HG02840 (cell line): ENCODE data around the gene OTOS.

Experiments
- ATAC-seq: cut with Tn5 transposase; IDR thresholded peaks from one replicate; pipeline ENCODE4 v1.9.1; 2021; ENCODE audit warnings: mild to moderate bottlenecking, moderate library complexity, moderate number of reproducible peaks; ENCODE audit not compliant: unreplicated experiment, low FRiP score

OTOS gene

DNA sequence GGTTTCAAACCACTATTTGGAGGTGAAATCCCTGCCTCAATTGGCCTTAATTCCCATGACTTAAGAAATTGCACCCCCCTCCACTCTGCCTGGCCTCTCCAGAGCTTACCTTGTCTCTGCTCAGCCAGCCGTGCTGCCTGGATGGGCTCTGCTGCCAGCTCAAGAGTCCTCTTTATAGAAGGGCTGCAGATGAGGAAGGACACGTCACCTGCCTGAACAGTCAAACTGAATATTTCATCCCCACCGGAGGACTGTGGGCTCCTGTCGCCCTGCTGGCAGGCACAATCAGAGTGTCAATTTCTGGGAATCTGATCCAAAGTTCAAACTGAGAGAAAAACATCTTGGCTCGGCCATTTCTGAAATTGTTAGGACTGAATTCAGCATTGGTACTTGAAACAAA, at the start of gene OTOS:
OTOS (minus strand) TSS at position 148 of the 400 bp plus-strand sequence. CDS start 332 bp downstream, outside the sequence.
- no peak for ATAC-seq

DNA sequence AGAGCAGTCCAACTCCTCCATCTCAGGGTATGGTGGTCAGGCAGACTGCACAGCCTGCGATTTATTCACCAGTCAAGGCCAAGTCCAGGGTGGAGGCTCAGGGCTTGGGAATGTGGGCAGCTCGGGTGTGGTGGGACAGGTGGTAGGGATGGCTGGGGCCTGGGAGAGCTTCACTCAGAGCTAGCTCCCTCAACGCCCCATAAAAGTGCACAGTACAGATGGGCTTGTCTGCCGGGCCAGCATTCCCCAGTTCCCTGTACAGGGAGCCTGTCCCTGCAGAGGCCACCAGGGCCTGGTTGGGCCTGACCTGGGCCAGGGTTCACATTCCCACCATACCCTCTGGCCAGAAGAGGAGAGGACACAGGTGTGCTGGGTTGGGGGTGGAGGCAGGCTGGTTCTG, 49.2 kb upstream of the OTOS start:
- no peak for ATAC-seq

DNA sequence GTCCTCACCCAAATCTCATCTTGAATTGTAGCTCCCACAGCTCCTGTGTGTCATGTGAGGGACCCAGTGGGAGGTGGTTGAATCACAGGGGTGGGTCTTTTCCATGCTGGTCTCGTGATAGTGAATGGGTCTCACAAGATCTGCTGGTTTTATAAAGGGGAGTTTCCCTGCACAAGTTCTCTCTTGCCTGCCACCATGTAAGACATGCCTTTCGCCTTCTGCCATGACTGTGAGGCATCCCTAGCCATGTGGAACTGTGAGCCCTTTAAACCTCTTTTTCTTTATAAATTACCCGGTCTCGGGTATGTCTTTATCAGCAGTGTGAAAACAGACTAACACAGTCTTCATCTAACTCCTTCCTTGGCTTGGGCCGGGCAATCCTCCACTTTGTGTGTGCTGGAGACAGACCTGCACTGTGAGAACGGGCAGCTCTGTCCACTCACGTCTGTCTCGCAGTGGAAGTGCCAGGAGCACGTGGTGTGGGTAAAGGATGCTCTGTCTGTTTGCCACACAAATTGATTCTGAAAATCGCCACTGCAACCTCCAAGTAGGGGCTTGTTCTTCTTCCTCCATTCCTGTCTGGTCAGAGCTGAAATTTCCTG, 47.6 kb upstream of the OTOS start:
- no peak for ATAC-seq

DNA sequence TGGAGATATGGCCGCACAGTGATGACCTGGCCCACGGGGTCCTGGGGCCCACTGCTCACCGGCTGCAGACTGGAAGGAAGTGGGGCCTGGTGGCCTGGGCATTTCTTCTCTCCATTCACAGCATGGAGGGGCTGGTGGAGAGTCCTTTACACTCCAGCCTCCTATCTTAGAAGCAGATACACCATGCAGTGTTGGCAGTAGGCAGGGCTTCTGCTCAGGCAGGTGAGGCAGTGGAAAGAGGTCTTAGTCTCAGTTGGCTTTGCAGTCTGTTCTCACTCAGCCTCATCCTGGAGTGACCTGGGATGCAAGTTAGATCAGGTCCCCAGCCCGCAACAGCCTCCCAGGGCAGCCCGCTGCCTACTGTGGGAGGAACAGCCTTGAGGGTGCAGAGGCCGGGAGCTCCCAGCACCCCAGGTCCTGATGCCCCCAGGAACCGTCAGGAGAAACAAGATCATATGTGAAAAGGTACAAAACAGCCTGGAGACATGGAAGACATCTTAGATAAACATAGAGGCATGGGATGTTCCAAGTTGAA, 45.8 kb upstream of the OTOS start:
- ATAC-seq, result no peak

DNA sequence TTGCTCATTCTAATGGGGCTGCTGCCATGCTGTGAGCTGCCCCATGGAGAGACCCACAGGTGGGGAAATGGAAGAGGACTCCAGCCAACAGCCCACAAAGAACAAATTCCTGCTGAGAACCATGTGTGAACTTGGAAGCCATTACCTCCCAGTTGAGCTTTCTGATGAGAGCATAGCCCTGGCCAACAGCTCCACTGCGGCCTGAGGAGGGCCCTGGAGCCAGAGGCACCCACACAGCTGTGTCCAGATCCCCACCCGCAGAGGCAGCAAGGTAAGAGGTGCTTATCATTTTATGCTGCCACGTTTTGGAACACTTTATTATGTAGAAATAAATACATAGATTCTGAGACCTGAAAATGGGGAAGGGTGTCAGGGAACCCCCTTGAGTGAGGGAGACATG, 44.2 kb upstream of the OTOS start:
- no peak for ATAC-seq

DNA sequence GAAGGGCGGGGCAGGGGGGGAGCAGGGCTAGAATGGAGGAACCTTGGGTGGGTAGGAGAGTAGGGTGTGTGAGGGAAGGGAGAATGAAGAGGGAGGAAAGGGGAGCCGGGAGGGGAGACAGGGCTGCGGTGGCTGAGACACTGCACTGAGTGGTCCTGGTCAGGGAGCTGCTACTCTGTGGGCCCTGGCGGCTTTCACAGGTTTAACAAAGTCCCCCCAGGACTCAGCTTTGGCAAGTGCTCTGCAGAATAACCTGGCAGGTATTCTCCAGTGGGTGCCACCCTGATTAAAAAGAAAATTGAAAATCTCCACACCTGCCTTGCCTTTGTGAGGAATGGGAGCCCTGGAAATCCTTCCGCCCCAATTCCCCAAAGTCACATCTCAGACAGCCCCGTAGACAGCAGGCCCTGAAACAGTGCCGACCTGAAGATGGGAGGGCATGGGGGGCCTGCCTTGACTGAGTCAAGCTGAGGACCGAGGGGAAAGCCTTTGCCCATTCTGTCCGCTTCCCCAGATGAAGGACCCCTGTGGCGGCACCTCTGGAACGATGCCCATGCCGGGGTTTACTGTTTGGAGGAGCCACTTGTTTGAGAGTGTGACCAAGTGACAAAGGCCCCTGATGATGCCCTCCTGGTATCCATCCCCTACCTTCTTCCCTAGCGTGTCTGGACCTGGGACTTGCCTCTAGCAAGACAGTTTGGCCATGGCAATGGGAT, 43.6 kb upstream of the OTOS start:
- no peak for ATAC-seq

DNA sequence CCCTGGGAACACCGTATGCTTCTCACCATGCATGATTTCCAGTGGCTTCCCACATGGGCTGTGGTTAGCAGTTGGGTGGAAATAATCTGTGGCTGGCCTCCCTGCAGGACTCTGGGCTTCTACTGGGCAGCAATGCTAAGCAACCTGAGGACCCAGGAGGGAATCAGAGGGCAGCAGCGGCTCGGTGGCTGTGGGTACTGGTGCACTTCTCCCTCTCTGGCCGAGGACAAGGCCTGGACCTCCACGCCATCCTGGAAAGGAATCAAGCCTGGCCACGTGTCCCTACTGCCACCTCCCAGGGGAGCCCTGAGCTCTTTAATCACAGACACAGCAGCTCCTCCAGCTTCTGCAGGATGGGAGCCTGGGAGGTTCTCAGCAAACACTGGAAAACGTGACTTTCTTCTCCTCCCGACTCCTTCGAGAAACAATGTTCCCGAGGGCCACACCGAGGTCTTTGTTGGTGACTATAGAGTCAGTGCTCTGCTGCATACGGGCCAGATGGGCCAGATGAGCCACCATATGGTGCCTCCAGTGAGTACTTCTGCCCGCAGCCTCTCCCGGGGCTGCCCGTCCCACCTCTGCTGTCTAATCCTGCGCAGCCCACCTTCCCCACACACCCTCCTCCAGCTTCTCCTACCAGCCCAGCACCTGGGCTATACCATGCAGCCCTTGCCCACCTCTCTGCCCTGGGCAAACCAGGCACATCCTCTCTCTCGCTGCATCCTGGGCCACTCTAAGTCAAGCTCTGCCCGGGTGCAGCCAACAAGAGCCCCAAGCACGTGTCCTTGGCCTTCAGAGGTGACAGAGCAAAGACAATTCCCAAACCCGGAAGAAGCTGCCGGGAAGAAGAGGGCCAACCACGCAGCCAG, 42.8 kb upstream of the OTOS start:
- no peak for ATAC-seq

DNA sequence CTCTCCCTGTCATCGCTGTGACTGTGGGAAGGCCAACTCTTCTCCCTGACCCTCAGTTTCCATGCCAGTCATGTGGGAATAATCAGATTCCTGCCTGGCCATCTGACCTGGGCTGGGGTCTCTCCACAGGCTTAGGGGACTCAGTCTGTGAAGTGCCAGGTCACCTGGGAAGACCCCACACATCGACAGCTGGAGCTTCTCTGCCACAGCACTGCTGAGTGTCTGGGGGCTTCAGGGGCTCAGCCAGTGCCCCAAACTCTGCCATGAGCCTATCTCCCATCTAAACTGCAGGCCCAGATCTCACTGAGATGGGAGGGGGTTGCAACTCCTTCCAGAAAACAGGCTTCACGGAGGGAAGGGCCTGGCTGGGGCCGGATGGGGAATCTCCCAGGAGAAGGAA, 42.0 kb upstream of the OTOS start:
- ATAC-seq, result no peak

DNA sequence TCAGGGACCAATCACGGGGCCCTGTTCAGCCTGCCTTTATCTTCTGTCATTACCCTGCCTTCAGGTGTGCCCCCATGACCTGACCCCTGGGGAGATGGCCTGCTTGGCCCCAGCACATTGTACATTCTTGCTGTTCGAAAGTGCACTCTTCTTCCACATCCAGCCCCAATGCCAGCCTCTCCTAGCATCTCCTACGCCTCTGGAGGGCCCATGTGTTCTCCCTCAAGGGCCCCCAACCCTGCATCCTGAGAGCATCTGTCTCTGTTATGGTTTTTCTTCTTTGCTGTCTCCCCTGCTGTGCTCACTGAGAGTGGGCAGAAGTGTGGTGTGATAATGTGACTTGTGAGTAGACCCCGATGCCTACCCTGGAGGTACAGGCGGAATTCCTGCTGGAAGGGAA, 41.5 kb upstream of the OTOS start:
- no peak for ATAC-seq

DNA sequence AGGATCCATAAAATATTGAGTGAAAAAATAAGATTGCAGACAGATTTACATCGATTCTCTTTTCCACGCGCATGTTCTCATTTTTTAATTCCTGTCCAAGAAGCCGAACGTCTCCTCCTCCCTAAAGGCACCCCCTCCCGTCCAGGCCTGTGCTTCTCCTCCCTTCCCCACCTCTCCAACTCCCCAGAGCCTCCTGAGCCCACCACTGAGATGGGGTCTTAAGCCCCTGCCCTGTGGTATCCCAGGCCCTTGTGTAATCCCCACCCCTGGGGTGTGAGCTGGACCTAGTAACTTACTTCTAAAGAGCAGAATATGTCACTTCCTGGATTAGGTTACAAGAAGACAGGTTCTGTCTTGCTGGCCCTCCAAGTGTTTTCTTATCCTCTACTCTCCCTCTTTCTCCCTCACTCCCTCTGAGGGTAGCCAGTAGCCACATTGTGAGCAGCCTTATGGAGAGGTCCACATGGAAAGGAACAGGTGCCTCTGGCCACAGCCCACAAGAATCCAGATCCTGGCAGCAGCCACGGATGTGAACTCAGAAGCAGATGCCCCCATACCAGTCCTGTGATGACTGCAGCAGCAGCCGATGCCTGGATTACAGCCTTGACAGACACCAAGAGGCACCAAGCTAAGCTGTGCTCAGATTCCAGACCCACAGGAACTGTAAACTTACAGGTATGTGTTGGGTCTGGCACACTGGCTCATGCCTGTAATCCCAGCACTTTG, 39.6 kb upstream of the OTOS start:
- no peak for ATAC-seq

DNA sequence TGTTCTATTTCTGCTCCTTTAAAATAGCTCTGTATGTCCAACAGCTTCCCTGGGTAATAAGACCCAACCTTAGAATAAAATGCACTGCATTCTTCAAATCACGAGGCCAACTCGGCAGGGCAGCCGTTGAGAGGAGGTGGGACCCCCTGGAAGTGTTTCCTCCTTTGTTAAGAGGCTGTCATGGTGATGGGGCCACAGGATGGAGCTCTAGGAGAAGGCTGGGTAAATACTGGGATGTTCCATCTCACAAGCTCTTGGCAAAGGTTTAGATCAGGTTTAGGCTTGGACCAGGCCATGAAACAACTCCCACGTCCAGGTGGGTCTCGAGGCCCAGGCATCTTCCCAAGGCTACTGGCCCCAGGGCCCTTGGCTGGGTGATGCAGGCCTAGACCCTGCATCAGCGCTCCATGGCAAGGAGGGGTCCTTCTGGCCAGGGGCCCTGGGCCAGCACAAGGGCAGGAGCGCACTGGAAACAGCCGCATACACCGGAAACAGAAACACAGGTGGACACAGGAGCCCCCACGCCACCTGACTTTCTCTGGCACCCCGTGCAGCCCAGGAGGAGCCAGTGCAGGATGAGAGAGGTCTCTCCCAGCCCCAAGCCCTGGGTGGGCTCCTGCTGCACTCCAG, 38.8 kb upstream of the OTOS start:
- ATAC-seq, result no peak

DNA sequence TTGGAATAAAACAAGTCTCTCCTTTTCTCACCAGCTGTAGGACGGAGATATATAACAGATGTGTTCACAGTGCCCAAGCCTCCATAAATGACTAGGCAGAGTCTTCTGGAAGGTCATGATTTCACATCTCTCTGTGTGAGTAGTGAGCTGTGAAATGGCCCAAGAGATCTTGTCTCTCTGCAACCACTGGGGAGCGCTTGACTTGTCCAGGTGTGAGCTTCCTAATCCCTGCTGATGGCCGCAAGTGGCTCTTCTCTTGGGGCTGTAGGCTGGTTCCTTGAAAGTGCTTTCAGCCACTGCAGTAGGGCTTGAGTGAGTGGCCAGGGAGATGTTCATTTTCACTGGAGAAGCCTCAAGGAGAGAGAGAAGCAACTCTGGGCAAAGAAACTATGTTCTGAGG, 38.1 kb upstream of the OTOS start:
- no peak for ATAC-seq

DNA sequence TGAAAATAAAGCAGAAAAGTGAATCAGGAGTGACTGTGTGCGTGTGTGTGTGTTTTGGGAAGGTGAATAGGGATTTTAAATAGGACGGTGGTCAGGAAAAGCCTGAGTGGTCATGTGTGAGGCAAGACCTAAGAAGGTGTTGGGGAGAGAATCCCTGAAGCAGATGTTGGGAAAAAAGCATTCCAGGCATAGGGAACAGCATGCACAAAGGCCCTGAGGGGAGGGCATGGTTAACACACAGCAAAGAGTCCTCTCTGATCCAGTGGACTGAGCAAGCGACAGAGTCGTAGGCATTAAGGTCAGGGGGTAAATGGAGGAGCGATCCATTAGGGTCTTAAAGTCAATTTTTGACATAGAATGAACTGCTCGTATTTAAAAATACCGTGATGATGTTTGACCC, 34.0 kb upstream of the OTOS start:
- ATAC-seq, result no peak

DNA sequence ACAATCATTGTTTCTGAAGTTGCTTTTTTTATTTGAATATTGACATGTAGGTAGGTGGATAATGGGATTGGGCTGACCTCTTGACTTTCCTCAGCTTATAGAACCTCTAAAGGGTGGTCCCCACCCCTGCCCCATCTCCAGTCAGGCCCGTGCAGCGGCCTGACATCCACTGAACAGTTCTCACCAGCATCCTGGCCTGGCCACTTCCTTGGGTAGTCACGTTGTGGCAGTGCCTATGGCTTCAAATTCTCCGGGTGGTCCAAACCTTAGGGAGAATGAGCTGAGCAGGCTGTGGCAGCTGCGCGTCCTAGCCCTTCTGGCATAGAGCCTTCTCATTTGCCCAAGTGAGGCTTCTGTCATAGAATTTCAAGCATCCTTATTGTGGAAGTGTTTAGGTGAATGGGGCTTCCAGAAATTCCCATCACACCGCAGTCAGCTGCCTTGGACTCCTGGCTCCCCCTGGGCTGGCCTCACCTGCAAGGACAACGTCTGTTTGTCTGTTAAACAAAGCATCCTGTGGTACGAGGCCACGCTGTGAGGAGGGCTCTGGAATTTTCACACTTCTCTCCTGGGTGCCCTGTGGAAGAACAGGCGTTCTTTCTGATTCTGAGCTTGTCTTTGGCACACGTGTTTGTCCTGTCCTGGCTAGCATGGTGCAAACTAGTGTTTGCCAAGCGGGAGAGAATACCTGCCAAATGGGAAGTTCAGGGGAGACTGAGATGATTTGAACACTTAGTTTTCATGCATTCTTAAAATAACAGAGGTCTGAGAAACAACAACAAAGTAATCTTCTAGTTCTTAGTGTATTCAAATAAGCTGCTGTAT, 31.8 kb upstream of the OTOS start:
- no peak for ATAC-seq

DNA sequence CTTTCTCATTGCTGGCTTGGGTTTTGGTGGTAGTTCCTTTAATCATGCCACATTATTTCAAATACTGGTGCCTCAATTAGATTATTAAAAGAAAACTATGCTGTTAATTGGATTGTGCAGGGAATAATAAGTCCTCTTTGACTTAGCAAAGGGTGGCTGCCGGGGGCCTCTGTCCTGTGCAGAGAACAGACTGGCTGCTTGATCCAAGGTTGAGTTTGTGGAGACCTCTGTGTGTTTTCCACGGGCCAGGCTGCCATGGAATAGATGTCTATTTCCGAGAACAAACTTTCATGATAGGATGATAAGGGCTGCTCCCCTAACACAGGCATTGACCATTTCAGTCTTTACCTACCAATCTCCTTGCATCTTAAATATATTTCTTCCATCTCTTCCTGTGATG, 30.4 kb upstream of the OTOS start:
- no peak for ATAC-seq

DNA sequence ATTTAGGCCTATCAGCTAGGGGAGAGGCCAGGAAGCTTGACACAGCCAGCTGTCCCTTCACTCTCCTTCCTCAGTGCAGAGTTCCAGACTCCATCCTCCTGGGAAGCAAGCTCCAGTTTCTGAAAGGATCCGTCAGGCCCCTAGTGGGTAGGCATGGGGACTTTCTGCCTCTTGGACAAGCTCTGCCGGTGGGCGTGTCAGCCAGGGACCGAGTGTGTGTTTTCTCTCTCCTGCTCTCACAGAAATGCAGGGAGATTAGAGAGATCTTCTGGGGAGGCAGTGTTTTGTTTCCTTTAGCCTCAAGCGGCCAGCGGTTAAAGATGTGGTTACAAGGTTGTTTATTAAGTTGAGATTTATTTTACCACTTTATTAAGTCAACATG, 29.9 kb upstream of the OTOS start:
- ATAC-seq, result no peak

DNA sequence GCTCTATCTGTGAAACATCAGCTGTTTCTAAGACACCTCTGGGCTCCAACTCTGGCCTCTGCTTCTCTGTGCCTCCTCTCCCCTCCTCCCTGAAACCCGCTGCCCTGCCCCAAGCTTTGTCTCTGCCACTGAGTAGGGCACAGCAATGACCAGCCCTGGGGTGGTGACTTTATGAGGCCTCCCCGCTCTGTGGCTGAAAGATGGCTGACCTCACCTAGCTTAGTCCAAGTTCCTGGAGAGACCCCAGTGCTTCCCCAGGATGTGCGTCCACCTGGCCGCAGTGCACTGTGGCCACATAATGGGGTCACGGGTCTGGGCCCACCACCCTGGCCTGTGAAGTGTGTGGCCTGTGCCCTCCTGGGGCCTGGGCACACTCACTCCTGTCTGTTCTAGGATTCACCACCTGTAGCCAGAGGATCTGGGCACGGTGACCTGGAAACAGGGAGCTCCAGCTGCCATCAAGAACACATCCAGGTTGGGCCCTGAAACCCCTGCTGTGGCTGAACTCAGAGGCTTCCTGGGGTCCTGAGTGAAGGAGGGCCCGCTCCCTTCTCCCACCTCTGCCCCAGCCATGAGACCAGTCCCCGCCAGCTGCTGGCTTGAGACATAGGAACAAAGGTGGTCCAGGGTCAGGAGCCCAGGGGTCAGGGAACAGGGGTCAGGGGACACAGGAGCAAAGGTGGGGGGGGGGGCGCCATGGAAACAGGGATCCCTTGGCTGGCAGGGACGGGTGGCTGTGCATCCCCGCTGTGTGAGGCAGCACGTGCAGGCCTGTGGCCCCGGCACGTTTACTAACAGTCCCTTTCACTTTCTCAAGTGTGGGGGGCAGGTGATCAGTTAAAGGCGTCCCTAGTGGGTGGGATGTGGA, 29.3 kb upstream of the OTOS start:
- ATAC-seq, result no peak

DNA sequence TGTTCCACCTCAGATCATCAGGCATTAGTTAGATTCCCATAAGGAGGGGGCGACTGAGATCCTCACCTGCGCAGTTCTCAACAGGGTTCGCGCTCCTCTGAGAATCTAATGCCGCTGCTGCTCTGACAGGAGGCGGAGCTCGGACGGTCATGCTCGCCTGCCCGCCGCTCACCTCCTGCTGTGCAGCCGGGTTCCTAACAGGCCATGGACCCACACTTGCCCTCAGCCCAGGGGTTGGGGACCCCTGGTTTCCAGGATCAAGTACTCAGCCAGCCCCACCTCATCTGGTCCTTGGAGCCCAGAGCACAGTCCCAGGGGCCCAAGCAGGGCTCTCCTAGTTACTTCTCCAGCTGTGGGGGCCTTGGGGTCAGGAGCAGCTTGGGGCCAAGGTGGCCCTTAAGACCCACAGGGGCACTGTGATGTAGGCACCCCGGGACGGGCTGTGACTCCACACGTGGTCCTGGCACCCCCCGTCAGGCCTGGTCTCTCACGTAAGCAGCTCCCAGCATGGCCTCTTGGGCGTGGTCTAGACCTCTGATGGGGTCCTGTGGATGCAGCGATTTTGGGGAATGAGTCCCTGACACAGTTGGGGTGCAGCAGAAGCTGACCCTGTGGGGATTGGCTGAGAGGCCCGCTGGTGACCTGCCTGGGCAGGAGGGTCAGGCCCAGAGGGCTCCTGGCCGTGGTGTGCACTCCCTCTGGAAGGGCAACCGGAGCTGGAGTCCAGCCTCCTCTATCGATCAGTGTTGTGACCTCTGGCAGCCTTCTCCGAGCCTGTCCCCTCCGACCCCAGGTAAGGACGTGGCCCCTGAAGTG, 28.3 kb upstream of the OTOS start:
- ATAC-seq, result no peak
